Measurements from ENCODE around the gene COX7A2L. TPM values are rescaled to one million over a fixed set of nuclear protein-coding genes. Genes with fewer than 3 reads are reported as not detected.
"Not testable (repeated sequence)": the region's sequence is repeated elsewhere in the genome, so short reads cannot be mapped to it uniquely, and the experiment has no call there.

COX7A2L gene
- total RNA-seq, 4 donors from 2014 or later, result 69.8 to 94.7 (median 89.1) TPM

DNA sequence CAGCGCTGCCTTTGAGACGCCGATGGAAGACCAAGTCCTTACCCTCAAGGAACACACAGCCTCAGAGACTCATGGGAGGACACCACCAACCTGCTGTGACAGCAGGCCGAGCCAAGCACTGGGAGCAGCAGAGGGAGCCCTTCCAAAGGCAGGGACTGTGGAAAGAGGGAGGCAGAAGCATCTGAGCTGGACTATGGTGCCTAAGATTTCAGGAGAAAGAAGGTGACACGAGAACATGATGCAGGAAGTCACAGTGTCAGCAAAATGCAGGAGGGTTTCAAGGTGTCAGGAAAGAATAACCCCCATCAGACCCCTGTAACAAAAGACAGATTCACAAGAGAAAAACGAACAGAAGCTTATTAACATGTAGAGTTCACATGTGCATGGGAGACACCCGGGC is 24.2 kb upstream of the COX7A2L start:
- TF ChIP-seq POLR2A (IDR thresholded peaks at IDR 0.05), result no peak
- TF ChIP-seq CTCF (IDR thresholded peaks at IDR 0.05 in 4 of 5, conservative IDR thresholded peaks at IDR 0.05 in 1 of 5), result no peak
- H3K27me3 ChIP-seq, result no peaks in the 10 kb centered on the region
- H3K4me1 ChIP-seq, result no peaks in the 10 kb centered on the region
- intact Hi-C loops (cut with DNase I; ENCODE audit: low total_unique reads), result no loop called here
- no peak overlapping the region for H3K27ac ChIP-seq
- H3K9me3 ChIP-seq, result no peaks in the 10 kb centered on the region
- DNase-seq (no peak), ATAC-seq (no peak)
- no peak overlapping the region for H3K4me3 ChIP-seq
- H3K36me3 ChIP-seq, result no peaks in the 10 kb centered on the region
- in situ Hi-C loops (cut with MboI; ENCODE audit: low sequenced_read_pairs in 4 of 4), result no loop called here

- Histone ChIP-seq H3K4me3 (no peak overlapping the region), H3K27me3 (no peaks in the 10 kb centered on the region), H3K9me3 (no peaks in the 10 kb centered on the region), H3K27ac (no peak overlapping the region), H3K4me1 (no peaks in the 10 kb centered on the region), H3K36me3 (no peaks in the 10 kb centered on the region)
- DNase-seq (no peak), ATAC-seq (no peak)
- intact Hi-C loops (cut with DNase I; ENCODE audit: low total_unique reads) (no loop called here), in situ Hi-C loops (cut with MboI; ENCODE audit: low sequenced_read_pairs in 4 of 4) (no loop called here)
- TF ChIP-seq POLR2A (IDR thresholded peaks at IDR 0.05) (no peak), CTCF (IDR thresholded peaks at IDR 0.05 in 4 of 5, conservative IDR thresholded peaks at IDR 0.05 in 1 of 5) (no peak)
These were observed 23.0 kb upstream of the COX7A2L start for GRCh38 chr2:42383855-42384530.

GRCh38 chr2:42382144-42382543 is 21.1 kb upstream of the COX7A2L start:
- intact Hi-C loops (cut with DNase I; ENCODE audit: low total_unique reads), result no loop called here
- no peaks in the 10 kb centered on the region for H3K9me3 ChIP-seq
- H3K27me3 ChIP-seq, result no peaks in the 10 kb centered on the region
- TF ChIP-seq CTCF (IDR thresholded peaks at IDR 0.05 in 4 of 5, conservative IDR thresholded peaks at IDR 0.05 in 1 of 5) (no peak), POLR2A (IDR thresholded peaks at IDR 0.05) (no peak)
- H3K4me1 ChIP-seq, result no peaks in the 10 kb centered on the region
- no peak overlapping the region for H3K4me3 ChIP-seq
- DNase-seq, result no peak
- no peak overlapping the region for H3K27ac ChIP-seq
- no peak for ATAC-seq
- no peaks in the 10 kb centered on the region for H3K36me3 ChIP-seq
- in situ Hi-C loops (cut with MboI; ENCODE audit: low sequenced_read_pairs in 4 of 4), result no loop called here

GRCh38 chr2:42380026-42380425 is 19.0 kb upstream of the COX7A2L start:
- DNase-seq; in situ Hi-C loops (cut with MboI; ENCODE audit: low sequenced_read_pairs in 4 of 4); intact Hi-C loops (cut with DNase I; ENCODE audit: low total_unique reads); H3K4me1 ChIP-seq; ATAC-seq; H3K27ac ChIP-seq; H3K9me3 ChIP-seq; H3K27me3 ChIP-seq; H3K36me3 ChIP-seq; H3K4me3 ChIP-seq: not testable (repeated sequence)

DNA sequence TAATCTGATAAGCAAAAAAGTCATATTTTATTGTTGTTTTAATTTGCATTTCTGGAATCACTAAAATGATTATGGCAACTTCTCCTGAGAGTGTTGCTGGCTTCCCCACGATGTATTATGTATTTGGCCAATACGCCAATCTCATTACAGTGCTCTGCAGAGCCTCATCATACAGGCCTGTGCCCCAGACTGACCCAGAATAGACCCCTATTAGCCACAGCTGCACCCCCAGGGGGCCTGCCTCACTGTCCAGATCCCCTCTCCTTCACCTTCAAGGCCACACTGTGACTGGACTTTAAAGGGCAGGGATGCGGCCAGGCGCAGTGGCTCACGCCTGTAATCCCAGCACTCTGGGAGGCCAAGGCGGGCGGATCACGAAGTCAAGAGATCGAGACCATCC is 17.4 kb upstream of the COX7A2L start:
- H3K27ac ChIP-seq, result no peak overlapping the region
- DNase-seq (no peak), ATAC-seq (no peak)
- H3K27me3 ChIP-seq, result no peaks in the 10 kb centered on the region
- H3K36me3 ChIP-seq, result no peaks in the 10 kb centered on the region
- no peaks in the 10 kb centered on the region for H3K9me3 ChIP-seq
- in situ Hi-C loops (cut with MboI; ENCODE audit: low sequenced_read_pairs in 4 of 4) (no loop called here), intact Hi-C loops (cut with DNase I; ENCODE audit: low total_unique reads) (no loop called here)
- H3K4me3 ChIP-seq, result no peak overlapping the region
- no peaks in the 10 kb centered on the region for H3K4me1 ChIP-seq
- TF ChIP-seq POLR2A (IDR thresholded peaks at IDR 0.05), result no peak
- no peak for TF ChIP-seq CTCF (IDR thresholded peaks at IDR 0.05 in 4 of 5, conservative IDR thresholded peaks at IDR 0.05 in 1 of 5)
